ENCODE measurements around the gene FREY1. TPM values are rescaled to one million over a fixed set of nuclear protein-coding genes. Genes with fewer than 3 reads are reported as not detected.

The FREY1 gene
- total and polyA plus RNA-seq, 2 of the 8 experiments (the other 6 are each of a cell fraction or from before 2014, with no cell fraction given), result 0.32 to 1.1 TPM

GRCh38 chr11:45921561-45922424, 14.7 kb upstream of the FREY1 start (continued):
- TF ChIP-seq MAFK (IDR thresholded peaks at IDR 0.05; ENCODE audit: low read depth, low read length) (no peak), BACH1 (IDR thresholded peaks at IDR 0.05; ENCODE audit: low read length) (no peak), KDM4A (IDR thresholded peaks at IDR 0.05; ENCODE audit: low read depth, low read length, severe bottlenecking) (peak; percentile 20), TBP (IDR thresholded peaks at IDR 0.05; ENCODE audit: low read depth, low read length) (peak; percentile 69; the same call in 1 of the 2 replicates), ZNF274 (IDR thresholded peaks at IDR 0.05; ENCODE audit: borderline replicate concordance, extremely low read depth, low read length) (no peak), POLR2AphosphoS5 (IDR thresholded peaks at IDR 0.05; ENCODE audit: low read depth, low read length) (peak; percentile 54; the same call in 1 of the 2 replicates), RNF2 (IDR thresholded peaks at IDR 0.05; ENCODE audit: borderline replicate concordance, low read depth, low read length, missing control alignments, poor library complexity, severe bottlenecking) (no peak), JUND (IDR thresholded peaks at IDR 0.05; ENCODE audit: low read length) (no peak), POU5F1 (IDR thresholded peaks at IDR 0.05; ENCODE audit: low read depth, low read length) (no peak), NANOG (IDR thresholded peaks at IDR 0.05; ENCODE audit: insufficient read depth, low read depth, low read length, poor library complexity, severe bottlenecking) (no peak)
